ENCODE data around the gene FBXO8.
"Not testable (repeated sequence)": the region's sequence is repeated elsewhere in the genome, so short reads cannot be mapped to it uniquely, and the experiment has no call there.

FBXO8 gene

GRCh38 chr4:174283507-174284471 is at the start of gene FBXO8, which contains the start of gene CEP44:
TSS of gene FBXO8 (minus strand) at chr4:174283667. CDS start at chr4:174263092, 20,575 bp downstream.
TSS of gene CEP44 (plus strand) at chr4:174283911. CDS start at chr4:174299122, 15,211 bp downstream.
- peak; percentile 46 to 96 (median 87) for DNase-seq

DNA sequence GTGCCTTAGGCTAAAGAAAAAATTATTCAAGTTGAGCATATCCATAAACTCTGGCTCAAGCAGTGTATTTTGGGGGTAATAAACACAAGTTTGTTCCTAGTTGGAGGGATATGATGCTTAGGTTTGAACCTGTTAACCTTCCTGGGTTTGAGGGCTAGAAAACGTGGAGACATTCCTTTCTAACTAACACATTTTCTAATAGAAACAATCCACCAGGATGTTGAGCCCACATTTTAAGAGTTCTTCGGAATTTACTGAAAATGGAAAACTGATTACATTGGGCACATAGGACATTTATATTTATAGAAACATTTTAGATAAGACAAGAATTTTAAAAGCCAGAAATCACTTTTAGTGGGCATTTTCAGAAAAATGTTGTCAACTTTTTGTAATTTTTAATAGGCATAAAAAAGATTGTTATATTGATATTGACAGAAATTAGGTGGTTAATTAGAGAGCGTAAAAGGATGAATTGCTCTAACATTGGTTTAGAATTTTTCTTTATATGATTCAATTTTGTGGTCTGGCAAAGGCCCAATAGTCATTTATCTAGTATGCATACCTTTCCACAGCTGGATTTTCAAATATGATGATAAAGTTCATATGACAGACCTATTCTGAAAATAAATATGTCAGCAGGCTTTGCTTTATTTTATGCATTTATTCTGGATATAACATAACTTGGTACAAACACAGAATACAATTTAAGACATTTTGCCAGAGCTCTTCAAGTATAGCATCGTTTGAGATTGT is 49.5 kb upstream of the FBXO8 start:
- no peak for DNase-seq

GRCh38 chr4:174324725-174325124 is 41.3 kb upstream of the FBXO8 start:
- DNase-seq, result no peak

DNA sequence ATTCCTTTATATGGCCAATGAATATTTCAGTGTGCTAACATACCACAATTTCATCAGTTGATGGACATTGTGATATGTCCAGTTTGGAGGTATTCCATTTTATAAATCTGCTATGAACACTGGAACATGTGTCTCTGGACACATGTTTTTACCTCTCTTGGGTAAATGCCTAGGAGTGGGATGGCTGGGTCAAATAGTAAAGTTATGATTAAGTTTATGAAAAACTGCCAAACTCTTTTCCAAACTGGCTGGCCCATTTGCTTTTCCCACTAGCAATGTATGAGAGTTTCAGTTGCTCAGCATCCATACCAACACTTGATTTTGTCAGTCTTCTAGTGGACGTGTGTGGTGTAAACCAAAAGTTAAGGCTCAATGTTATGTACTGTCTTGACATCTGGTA is 40.8 kb upstream of the FBXO8 start:
- no peak for DNase-seq

GRCh38 chr4:174320494-174321199 is 37.2 kb upstream of the FBXO8 start:
- DNase-seq, result no peak

GRCh38 chr4:174318829-174319764 is 35.6 kb upstream of the FBXO8 start:
- DNase-seq, result no peak

DNA sequence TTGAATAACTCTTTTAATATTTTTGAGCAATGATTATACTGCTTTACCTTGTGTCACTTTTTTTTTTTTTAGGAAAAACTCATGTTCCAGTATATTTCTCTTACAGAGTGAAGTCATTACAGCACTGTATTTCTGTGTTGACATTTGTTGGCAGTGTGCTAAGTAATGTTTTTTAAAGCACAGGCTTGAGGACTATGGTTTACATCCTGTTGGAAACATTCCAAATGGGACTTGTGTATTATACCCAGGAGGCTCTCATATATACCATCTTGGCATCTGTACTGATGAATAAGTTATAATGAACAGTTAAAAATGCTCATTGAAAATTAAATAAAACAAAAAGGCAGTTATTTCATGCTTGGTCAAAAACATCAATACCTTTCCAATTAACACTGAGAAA is 34.1 kb upstream of the FBXO8 start:
- no peak for DNase-seq

- no peak for DNase-seq
These were observed 33.5 kb upstream of the FBXO8 start for GRCh38 chr4:174316954-174317353.

GRCh38 chr4:174316546-174316945 is 33.1 kb upstream of the FBXO8 start:
- DNase-seq, result no peak

DNA sequence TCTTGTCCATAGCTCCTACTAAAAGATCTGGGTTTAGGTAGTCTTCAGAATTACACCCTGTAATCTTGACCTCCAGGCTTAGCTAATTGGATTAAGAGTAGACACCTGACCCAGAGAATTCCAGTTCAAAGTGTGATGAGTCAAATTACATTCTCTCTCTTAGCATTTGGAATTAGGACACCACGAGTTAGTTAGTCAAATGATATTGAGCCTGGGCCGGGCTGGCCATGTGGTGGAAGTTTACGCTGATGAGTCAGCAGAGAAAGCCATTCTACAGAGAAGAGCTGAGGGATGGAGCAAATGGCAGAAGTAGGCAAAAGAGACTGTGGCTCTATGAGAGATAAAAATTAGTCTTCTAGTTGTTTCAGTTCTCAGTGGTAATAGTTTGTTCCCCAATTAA is 31.3 kb upstream of the FBXO8 start:
- DNase-seq, result no peak

GRCh38 chr4:174314274-174314673 is 30.8 kb upstream of the FBXO8 start:
- DNase-seq, result no peak

DNA sequence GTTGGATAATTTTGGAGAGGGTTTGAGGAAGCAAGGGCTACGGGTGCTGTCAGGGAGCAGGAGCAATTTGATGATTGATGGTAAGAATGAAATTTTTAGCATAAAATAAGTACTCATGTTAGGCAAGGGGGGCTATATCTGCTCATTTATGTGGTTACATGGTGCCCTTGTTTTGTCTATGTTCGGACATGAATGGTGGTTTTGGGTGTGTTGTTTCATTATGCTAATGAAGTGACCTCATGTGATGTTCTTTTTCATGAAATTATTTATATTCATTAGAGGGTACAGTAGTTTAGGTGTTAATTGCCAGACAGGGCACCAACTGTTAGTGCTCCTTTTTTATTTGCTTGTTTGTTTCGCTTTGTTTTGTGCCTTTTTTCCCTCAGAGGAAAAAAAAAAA is 29.5 kb upstream of the FBXO8 start:
- no peak for DNase-seq

- DNase-seq, result no peak
These were observed 24.2 kb upstream of the FBXO8 start for GRCh38 chr4:174307694-174308093.

GRCh38 chr4:174305961-174306360 is 22.5 kb upstream of the FBXO8 start:
- DNase-seq, result no peak

DNA sequence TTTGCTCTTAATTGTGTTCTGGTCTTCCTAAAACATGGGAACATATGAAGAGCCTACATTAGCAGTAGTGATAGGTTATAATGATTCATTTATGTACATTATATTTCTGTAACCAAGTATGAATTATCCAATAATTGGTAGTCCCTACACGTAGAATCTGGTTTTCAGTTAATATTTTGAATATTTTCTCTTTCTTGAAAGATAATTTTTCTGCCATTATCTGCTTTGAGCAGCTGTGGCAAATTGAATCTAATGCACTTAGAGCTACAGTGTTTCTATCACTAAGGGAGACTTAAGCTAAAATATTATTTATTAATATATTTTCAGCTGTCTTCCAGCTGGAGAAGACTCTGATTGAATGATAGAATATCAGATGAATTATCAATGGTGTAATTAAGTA is 21.2 kb upstream of the FBXO8 start:
- no peak for DNase-seq

GRCh38 chr4:174303687-174304086 is 20.2 kb upstream of the FBXO8 start:
- no peak for DNase-seq

DNA sequence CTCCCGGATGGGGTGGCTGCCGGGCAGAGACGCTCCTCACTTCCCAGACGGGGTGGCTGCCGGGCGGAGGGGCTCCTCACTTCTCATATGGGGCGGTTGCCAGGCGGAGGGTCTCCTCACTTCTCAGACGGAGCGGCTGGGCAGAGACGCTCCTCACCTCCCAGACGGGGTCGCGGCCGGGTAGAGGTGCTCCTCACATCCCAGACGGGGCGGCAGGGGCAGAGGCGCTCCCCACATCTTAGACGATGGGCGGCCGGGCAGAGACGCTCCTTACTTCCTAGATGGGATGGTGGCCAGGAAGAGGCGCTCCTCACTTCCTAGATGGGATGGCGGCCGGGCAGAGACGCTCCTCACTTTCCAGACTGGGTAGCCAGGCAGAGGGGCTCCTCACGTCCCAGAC is 11.7 kb upstream of the FBXO8 start:
- DNase-seq, result not testable (repeated sequence)

DNA sequence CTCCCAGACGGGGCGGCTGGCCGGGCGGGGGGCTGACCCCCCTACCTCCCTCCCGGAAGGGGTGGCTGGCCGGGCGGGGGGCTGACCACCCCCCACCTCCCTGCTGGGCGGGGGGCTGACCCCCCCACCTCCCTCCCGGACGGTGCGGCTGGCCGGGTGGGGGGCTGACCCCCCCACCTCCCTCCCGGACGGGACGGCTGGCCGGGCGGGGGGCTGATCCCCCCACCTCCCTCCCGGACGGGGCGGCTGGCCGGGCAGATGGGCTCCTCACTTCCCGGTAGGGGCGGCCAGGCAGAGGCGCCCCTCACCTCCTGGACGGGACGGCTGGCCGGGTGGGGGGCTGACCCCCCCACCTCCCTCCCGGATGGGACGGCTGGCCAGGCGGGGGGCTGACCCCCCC is 11.2 kb upstream of the FBXO8 start:
- DNase-seq, result not testable (repeated sequence)

DNA sequence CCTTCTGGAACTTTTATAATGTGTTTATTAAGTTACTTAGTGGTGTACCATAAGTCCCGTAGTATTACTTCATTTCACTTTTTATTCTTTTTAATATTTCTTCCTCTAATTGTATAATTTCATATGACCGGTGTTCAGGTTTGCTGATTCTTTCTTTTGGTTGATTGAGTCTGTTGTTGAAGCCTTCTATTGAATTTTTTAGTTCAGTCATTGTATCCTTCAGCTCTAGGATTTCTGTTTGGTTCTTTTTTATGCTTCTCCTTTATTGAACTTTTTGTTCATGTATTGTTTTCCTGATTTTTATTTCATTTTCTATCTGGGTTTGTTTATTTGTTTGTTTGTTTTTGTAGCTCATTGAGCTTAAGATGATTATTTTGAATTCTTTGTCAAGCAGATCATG is 9.0 kb upstream of the FBXO8 start:
- no peak for DNase-seq

- no peak for DNase-seq
These were observed 3.4 kb upstream of the FBXO8 start for GRCh38 chr4:174286870-174287269.

DNA sequence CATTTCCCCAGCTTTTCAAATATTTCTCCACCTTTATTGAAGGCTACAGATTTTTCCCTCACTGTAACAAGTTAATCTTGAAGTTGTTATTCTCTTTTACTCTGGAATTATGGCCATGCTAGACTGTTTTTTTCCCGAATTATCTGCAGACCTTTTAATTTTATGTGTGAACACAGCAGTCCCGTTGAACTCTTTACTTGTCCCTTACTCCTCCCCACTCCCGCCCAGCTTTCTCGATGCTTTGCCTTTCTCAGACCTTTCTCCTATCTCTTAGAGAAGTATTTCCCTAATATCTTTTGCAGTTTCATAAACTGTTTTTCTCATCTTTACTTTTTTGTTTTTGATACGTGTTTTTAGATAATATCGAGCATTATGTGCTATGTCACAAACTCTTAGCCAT is 1.0 kb upstream of the FBXO8 start:
- DNase-seq, result no peak

Data from C1 segment of cervical spinal cord (tissue), 14 donors.